Erythroblast (primary cell): ENCODE data around the gene IGFALS.

Experiments
- DNase-seq, 2 experiments: peaks; one replicate each; lab custom pipeline; 2025; lab: John Stamatoyannopoulos, UW
- GATA1 ChIP-seq: IDR thresholded peaks from 2 replicates; pipeline ENCODE4 v1.6.1; 2011; ENCODE audit warnings: low read depth, mild to moderate bottlenecking, control low read depth, low read length, moderate library complexity
- POLR2A ChIP-seq: IDR thresholded peaks from 2 replicates; pipeline ENCODE4 v1.6.1; 2011; ENCODE audit warnings: mild to moderate bottlenecking, low read length

The IGFALS gene

DNA sequence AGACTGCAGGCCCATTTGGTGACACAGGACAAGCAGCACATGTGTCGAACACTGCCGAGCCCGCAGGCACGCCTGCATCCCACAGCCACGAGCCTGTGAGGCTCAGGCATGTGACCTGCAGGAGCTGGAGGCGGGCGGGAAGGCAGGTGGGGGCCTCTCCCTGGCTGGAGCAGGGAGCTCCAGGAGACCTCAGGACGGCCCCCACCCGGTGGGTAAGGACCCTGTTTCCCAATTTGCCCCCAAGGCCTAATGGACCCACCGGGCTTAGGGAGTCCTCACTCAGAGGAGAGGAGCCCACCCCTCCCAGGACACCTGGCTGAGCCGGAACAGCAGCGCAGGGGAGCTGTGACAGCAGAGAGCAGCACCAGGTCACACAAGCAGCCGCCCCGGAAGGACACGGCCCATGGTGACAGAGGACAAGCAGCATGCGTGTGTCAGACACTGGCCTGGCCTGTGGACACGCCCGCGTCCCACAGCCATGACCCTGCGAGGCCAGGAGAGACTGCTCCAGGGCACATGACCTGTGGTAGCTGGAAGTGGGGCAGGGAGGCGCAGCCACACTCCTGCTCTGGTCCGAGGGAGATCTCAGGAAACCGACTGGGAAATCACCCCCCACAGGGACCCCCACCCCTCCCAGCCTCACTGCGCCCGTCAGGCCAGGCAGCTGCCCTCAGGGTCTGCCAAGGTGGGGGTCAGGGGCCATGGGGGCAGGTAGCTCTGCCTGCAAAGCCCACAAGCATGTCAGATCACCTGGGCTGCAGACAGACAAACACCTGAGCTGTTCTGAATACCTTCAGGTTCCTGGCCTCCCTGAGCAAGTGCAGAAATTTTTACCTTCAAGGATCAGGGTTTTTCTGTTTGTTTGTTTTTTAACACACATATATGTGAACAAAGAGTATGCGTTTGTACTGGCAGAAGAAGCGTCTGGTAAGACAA, 13.5 kb downstream of the IGFALS start:
- DNase-seq, result no peak
- TF ChIP-seq GATA1, result no peak
- TF ChIP-seq POLR2A, result peak; percentile 28

DNA sequence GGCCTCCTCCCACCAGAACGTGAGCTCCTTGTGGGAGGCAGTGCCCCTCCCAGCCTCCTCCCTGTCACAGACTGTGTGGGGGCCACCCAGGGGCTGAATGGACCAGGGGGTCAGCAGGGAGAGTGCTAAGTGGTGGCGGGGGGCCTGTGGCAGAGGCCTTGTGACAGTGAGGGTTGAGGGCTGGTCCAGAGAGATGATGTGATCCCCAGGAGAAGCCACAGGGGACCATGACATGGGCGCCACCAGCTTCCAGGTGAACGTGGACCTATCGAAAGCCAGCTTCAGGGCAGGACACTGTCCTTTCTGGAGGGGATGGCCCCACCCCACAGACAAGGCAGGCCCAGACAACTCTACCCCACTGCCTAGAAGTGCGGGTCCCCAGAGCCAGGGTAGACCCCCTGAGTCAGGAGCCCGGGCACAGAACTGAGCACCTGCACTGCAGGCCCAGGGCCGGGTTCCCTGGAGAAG, 14.2 kb downstream of the IGFALS start:
- no peak for DNase-seq
- TF ChIP-seq GATA1 (no peak), POLR2A (no peak)

DNA sequence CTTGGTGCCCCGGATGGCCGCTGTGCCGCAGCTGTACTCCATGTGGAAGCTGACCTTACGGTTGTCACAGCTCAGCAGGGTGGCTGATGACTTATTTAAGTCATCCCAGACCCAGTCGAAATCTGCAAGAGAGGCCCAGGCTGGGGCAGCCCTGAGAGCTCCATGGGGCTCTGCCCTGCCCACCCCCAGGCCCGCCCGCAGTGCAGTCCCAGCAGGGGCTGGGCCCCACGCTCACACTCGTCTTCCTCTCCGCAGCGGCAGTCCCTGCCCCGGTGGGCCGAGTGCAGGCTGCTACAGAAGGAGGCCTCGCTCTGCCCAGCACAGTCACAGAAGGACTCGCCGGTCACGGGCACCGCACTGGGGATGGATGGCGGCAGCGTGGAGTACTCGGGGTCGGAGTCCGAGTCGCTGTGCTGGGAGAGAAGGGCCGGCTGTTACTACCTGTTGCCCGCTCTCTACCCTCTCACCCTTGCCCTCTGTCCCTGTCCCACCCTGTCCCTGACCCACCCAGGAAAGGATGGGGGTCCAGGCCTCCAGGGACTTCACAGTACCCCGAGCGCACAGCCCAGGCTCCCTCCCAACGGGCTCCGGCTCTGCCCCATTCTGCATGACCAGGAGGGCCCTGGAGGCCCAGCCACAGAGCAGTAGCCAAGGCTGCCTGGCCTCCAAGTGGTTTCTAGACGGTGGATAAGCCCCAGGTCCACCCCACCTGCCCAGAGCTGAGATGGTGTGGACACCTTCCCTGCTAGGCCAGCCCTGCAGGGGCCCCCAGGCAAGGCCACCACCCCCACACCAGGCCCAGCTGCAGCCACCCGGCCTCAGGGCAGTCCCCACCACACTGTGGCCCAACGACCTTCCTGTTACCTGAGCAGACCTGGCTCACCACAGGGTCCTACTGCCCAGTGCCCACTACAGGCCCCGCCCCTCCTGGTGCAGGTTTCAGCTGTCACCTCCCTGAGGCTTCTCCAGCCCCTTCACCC, 15.0 kb downstream of the IGFALS start:
- no peak for TF ChIP-seq POLR2A
- no peak for TF ChIP-seq GATA1
- DNase-seq, result no peak

DNA sequence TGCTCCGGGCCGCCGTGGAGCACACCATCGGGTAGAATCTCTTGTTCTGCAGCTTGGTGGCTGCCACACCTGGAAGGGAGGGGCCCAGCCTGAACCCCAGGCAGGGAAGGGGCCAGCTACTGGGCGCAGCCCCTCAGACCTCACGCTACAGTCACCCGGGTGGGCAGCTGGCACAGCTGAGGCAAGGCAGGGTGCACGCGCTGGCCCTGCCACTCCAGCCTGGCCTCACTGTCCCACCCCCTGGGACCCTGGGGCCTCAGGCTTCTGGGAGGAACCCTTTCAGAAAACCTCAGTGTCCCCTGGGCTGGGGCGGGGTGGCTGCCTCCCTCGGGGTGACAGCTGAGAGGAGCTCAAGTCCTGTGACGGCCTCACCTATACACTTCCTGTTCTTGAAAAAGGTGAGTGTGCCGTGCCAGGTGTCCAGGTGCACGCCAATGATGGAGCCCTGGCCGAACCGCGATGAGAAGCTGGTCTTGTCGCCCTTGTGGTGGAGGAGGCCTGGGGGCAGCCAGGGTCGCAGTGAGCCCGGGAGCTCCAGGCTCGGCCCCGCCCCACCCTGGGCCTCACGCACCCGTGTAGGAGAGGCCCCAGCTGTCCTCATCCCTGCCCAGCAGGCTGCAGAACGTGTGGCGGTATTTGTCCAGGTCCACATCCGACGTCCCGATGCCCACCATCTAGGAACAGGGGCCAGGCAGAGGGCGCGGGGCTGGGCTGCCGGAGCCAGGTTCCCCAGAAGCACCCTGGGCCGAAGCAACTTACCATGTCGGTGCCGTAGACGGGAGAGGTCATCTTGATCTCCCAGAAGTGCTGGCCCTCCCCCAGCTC, 15.9 kb downstream of the IGFALS start:
- TF ChIP-seq POLR2A, result peak; percentile 19
- TF ChIP-seq GATA1, result no peak
- DNase-seq, result no peak

DNA sequence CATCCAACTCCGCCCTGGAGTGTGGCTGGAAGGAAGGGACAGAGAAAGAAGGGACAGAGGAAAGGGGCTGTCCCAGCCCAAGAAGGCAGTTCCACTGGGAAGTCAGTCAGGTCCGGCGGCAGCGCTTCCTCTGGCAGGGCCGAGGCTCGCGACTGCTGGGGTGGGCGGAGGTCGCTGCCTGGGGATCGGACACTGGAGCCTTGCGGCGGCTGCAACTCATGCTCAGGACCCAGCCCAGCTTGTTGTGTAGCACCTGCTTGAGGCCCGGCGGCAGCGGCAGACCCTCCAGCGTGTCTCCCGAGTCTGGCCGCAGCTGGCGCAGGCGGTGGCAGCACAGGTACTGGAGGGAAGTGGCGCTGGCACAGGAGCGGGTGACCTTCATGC, 16.5 kb downstream of the IGFALS start:
- no peak for DNase-seq
- TF ChIP-seq POLR2A (no peak), GATA1 (no peak)

DNA sequence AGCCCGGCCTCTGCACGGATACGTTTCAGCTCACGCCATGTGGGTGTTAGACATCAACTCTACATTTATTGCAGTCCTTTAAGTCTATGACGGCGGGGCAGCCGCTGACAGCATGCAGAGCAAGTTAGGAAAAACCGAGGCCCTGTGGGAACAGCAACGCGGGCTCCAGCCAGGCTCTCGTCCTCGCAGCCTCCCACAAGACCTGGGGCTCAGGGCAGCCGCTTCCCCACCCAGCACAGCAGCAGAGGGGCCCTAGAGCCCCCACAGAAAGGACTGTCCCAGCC, 16.9 kb downstream of the IGFALS start:
- DNase-seq, result no peak
- TF ChIP-seq GATA1, result no peak

DNA sequence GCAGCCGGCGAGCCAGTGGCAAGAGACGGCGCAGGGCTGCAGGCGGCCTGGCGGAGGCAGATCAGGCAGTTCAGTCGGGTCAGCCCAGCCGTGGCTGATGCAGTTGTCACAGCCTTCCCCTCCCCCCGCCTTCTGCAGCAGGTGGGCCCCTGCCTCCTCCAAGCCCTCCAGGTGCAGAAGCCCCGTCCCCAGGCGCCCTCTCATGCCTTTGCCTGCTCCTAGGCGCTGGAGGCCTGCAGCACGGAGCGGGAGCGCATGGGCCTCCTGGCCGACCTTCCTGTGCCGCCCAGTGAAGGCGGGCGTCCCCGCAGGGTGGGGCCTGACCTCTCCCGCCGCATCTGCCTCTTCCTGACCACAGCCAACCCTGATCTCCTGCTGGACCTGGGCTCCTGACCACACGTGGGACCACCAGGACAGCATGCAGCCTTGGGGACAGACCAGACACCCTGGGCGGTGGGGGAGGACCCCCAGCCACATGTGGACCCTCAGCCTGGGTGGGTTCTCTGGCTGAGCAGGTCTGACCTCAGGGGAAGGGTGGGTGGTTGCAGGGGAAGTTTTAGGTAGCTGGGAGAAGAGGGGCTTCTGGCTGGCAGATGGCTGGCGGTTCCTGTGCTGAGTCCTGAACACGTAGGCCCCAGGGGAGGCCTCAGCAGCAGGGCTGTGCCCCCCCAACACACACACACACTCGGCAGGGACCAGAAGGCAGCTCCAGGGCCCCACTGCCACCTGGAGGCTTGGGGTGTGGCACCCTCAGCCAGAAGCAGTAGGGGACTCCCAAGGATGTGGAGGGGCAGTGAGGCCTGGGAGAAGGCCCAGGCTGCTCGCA, 17.4 kb downstream of the IGFALS start:
- TF ChIP-seq POLR2A (no peak), GATA1 (no peak)
- no peak for DNase-seq

DNA sequence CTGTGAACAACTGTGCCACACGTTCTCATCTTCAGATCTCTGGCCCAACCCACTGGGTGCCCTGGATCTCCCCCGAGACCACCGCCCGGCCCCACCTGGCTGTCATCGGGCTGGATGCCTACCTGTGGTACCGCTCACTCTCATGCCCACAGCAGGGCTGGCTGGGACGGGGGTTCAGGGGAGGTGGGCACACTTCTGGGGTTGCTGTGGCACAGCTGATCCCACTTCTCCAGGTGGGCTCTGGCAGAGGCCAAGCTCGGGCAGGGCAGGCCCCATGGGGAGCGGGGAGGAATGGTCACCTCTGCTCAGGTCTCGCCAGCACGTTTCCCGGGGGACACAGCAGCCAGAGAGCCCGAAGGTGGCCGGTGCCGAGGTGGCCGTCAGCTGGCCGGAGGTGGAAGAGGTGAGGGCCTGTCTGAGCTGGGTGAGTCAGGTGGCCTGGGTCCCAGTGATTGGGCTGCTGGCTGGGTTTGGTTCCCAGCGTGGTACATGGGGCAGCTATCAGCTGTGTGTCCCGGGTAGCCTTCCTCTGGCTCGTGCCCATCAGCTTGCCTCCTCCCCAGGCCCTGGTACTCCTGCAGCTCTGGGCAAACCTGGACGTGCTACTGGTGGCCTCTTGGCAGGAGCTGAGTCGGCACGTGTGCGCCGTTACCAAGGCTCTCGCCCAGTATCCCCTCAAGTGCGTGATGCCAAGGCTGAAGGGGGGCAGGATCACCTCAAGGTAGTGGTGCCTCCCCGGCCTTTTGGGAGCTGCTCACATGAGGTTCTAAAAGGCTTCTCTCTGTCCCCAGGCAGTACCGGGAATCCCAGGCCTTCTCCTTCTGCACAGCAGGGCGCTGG, 18.3 kb downstream of the IGFALS start:
- DNase-seq, result no peak
- TF ChIP-seq POLR2A, result no peak
- TF ChIP-seq GATA1, result no peak

DNA sequence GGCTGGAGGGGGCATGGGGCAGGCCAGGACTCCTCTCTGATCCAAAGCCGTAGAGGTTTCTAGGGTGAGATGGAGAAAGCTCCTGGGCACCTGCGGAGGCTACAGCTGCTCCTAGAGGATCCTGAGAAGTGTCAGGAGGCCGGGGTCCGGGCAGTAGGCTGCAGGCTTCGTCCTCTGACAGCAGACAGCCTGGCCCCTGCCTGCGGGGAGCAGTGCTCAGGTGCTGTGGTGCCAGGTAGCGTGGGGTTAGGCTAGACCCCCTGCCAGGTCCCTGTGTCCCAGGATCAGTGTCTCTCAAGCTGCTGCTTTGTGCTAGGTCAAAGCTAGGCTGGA, 19.1 kb downstream of the IGFALS start:
- TF ChIP-seq POLR2A (no peak), GATA1 (no peak)
- DNase-seq, result no peak

DNA sequence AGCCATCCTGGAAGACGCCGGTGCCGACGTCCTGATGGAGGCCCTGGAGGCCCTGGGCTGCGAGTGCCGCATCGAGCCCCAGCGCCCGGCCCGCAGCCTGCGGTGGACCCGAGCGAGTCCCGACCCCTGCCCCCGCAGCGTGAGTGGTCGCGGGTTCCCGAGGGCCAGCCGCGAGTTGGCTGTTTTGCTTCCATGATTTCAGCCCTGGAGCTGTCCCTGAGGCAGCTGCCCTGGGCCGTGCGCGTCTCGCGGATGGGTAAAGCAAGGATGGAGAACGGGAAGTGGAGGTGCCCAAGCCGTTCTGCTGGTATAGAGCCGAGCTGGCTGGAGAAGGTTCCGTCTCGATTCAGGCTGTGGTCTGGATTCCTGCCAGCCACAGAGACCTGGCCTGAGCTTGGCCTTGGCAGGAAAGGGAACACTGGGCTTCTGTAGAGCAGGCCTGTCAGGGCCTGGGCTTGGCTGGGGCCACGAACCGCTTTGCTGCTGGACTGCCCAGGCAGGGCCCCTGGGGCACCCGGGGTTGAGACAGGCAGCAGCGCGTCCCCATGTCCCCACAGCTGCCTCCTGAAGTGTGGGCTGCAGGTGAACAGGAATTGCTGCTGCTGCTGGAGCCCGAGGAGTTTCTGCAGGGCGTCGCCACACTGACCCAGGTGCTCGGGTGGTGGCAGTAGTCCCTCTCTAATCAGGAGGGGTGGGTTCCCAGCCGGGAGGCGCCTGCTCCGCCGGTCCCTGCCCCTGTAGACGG, 19.6 kb downstream of the IGFALS start:
- peak; percentile 51 to 65 for DNase-seq
- TF ChIP-seq GATA1 (no peak), POLR2A (no peak)

DNA sequence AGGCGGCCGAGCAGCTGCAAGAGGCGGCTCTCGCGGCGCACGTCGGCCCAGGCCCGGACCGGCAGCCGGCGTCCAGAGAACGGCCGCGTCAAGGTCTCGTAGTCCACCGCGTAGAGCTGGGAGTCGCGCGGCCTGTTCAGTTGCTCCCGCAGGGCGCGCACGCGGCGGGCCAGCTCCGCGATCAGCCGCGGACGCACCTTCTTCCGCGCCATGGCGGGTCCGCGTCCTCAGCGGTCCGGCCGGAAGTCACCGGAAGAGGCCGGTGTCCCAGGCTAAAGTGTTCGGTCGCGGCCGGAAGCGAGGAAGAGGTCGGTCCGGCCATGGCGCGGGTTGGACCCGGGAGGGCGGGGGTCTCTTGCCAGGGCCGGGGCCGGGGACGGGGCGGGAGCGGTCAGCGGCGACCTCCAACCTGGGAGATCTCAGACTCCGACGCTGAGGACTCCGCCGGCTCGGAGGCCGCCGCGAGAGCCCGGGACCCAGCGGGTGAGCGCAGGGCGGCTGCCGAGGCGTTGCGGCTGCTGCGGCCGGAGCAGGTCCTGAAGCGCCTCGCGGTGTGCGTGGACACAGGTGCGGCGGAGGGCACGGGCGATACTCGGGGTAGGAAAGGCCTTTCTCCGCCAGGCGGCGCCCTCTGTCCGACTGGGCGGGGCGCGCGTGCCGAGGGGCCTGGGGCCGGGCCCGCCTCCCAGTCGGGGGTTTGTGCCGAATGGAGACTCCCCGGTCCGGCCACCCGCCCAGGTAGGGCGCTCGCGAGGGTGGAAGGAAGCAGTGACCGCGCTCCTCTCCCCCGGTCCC, 20.4 kb downstream of the IGFALS start, which contains the start of gene MRPS34:
TSS of gene MRPS34 (minus strand) at position 227 of the 795 bp plus-strand sequence. CDS start at position 212, 15 bp downstream.
- TF ChIP-seq POLR2A (peak; percentile 71), GATA1 (no peak)
- DNase-seq, result peak; percentile 93 to 94
